Prostate gland (tissue), 2 donors: ENCODE results near the gene SPDYE17. TPM values are rescaled to one million over a fixed set of nuclear protein-coding genes. Genes with fewer than 3 reads are reported as not detected.
"Not testable (repeated sequence)": the region's sequence is repeated elsewhere in the genome, so short reads cannot be mapped to it uniquely, and the experiment has no call there.

ENCODE experiments used
- DNase-seq: peaks from one replicate; pipeline ENCODE4 v3.0.0-alpha.2; 2019; ENCODE audit warnings: low spot score
- H3K27ac ChIP-seq, 2 donors: fragments of 200-600 bp; sonication (generic); 2 replicates each; pipeline ENCODE4 v1.5.1; 2017 to 2019
- H3K27me3 ChIP-seq: fragments of 200-600 bp; sonication (generic); replicated peaks from 2 replicates; pipeline ENCODE4 v1.5.1; 2019; ENCODE audit not compliant: insufficient read depth
- H3K36me3 ChIP-seq, 2 donors: fragments of 200-600 bp; sonication (generic); 1 replicate in 1 of 2; 2 replicates in 1 of 2; pipeline versions ENCODE4 v1.5.1 to v1.8.1; 2017 to 2019
- H3K4me1 ChIP-seq: fragments of 200-600 bp; sonication (generic); replicated peaks from 2 replicates; pipeline ENCODE4 v1.5.1; 2019
- H3K4me3 ChIP-seq, 2 donors: fragments of 200-600 bp; sonication (generic); 2 replicates each; pipeline ENCODE4 v1.5.1; 2017 to 2019
- H3K9me3 ChIP-seq: fragments of 200-600 bp; sonication (generic); 2 replicates; pipeline ENCODE4 v1.5.1; 2017
- CTCF ChIP-seq, 4 experiments: fragments of 200-600 bp in 2 of 4; fragments of 450-650 bp in 2 of 4; sonication (generic) in 2 of 4; IDR thresholded peaks; 1 replicate in 3 of 4; 2 replicates in 1 of 4; pipeline ENCODE4 v1.5.1; 2016 to 2019; ENCODE audit warnings: antibody characterized with exemption in 4 of 4, mild to moderate bottlenecking in 2 of 4, moderate library complexity in 2 of 4
- POLR2A ChIP-seq: fragments of 450-650 bp; IDR thresholded peaks from one replicate; pipeline ENCODE4 v1.6.1; 2016; ENCODE audit warnings: antibody characterized with exemption, mild to moderate bottlenecking
- POLR2AphosphoS5 ChIP-seq: sonication (generic); formaldehyde crosslinking; IDR thresholded peaks from one replicate; pipeline ENCODE4 v1.6.1; 2017; ENCODE audit warnings: antibody characterized with exemption
- WGBS: methylation state at CpG from one replicate; pipeline ENCODE4 v1.1.5; 2018; 5-methylcytosine and 5-hydroxymethylcytosine counted together
- intact Hi-C: fragments of 100-400 bp; cut with DNase I; formaldehyde crosslinking; loops from one replicate; pipeline ENCODE4 v1.14.2; 2022
- total RNA-seq, 2 donors: library from RNA; depleted of rRNA; stranded (reverse); fragments of >200 nt; gene quantifications; one replicate each; pipeline ENCODE4 v1.1.0, GENCODE V29; 2016

SPDYE17 gene
- total RNA-seq, 2 donors from 2014 or later, result not detected

DNA sequence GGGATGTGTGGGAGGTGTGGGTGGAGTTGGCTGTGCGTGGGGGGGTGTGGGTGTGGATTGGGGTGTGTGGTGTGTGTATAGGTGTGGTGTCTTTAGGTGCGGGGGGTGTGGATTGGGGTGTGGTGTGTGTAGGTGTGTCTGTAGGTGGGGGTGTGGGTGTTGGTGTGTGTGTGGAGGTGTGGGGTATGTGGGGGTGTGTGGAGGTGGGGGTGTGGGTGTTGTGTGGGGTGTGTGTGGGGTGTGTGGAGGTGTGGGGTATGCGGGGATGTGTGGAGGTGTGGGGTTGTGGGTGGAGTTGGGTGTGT is 33.9 kb downstream of the SPDYE17 start:
- TF ChIP-seq CTCF (IDR thresholded peaks at IDR 0.05) (no peak), POLR2AphosphoS5 (no peak), POLR2A (no peak)
- no peak for DNase-seq
- intact Hi-C loops, result no loop called here
- Histone ChIP-seq H3K4me1 (no peaks in the 10 kb centered on the region), H3K9me3 (no peaks in the 10 kb centered on the region), H3K27me3 (no peaks in the 10 kb centered on the region), H3K36me3 (no peaks in the 10 kb centered on the region), H3K27ac (no peak overlapping the region), H3K4me3 (no peak overlapping the region)
- 83% methylated on average over 3 of the region's 3 CpGs for WGBS

DNA sequence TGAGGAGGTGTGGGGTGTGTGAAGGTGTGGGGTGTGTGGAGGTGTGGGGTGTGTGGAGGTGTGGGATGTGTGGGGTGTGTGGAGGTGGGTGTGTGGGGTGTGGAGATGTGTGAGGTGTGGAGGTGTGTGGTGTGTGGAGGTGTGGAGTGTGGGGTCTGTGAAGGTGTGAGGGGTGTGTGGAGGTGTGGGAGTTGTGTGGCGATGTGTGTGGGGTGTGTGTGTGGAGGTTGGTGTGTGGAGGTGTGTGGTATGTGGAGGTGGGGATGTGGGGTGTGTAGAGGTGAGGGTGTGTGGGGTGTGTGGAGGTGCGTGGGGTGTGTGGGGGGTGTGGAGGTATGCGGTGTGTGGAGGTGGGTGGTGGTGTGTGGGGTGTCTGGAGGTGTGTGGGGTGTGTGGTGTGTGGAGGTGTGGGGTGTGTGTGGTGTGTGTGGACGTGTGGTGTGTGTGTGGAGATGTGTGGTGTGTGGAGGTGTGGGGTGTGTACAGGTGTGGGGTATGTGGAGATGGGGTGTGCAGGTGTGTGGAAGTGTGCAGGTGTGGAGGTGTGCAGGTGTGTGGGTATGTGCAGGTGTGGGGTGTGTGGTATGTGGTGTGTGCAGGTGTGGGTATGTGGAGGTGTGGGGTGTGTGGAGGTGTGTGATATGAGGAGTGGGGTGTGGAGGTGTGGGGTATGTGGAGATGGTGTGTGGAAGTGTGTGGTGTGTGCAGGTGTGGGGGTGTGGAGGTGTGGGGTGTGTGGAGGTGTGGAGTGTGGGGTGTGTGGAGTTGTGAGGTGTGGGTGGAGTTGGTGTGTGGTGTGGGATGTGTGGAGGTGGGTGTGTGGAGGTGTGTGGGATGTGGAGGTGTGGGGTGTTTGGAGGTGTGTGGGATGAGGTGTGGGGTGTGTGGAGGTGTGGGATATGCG is 34.5 kb downstream of the SPDYE17 start:
- Histone ChIP-seq H3K27ac (no peak overlapping the region), H3K36me3 (no peaks in the 10 kb centered on the region), H3K4me1 (no peaks in the 10 kb centered on the region), H3K27me3 (no peaks in the 10 kb centered on the region), H3K4me3 (no peak overlapping the region), H3K9me3 (no peaks in the 10 kb centered on the region)
- DNase-seq, result no peak
- WGBS, result 81% methylated on average over 5 of the region's 5 CpGs
- intact Hi-C loops, result no loop called here
- TF ChIP-seq POLR2A (no peak), POLR2AphosphoS5 (no peak), CTCF (IDR thresholded peaks at IDR 0.05) (no peak)

DNA sequence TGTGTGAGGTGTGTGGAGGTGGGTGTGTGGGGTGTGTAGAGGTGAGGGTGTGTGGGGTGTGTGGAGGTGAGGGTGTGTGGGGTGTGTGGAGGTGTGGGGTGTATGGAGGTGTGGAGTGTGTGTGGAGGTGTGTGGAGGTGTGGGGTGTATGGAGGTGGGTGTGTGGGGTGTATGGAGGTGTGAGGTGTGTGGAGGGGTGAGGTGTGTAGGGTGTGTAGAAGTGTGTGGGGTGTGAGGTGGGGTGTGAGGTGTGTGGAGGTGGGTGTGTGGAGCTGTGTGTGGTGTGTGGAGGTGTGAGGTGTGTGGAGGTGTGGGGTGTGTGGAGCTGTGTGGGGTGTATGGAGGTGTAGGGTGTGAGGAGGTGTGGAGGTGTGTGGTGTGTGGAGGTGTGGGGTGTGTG is 35.2 kb downstream of the SPDYE17 start:
- DNase-seq, H3K27me3 ChIP-seq, H3K9me3 ChIP-seq, H3K4me3 ChIP-seq, intact Hi-C loops, H3K27ac ChIP-seq, H3K4me1 ChIP-seq, H3K36me3 ChIP-seq: not testable (repeated sequence)

- H3K27me3 ChIP-seq, H3K4me3 ChIP-seq, H3K36me3 ChIP-seq, H3K9me3 ChIP-seq, H3K27ac ChIP-seq, DNase-seq, H3K4me1 ChIP-seq, intact Hi-C loops: not testable (repeated sequence)
- 80% methylated on average over 2 of the region's 13 CpGs for WGBS
These were observed 37.9 kb downstream of the SPDYE17 start for GRCh38 chr7:76994286-76994685.

- H3K36me3 ChIP-seq, H3K27me3 ChIP-seq, H3K4me1 ChIP-seq, DNase-seq, H3K27ac ChIP-seq, H3K9me3 ChIP-seq, H3K4me3 ChIP-seq, intact Hi-C loops: not testable (repeated sequence)
- WGBS, result 89% methylated on average over 18 of the region's 19 CpGs
These were observed 38.3 kb downstream of the SPDYE17 start for GRCh38 chr7:76993831-76994230.

DNA sequence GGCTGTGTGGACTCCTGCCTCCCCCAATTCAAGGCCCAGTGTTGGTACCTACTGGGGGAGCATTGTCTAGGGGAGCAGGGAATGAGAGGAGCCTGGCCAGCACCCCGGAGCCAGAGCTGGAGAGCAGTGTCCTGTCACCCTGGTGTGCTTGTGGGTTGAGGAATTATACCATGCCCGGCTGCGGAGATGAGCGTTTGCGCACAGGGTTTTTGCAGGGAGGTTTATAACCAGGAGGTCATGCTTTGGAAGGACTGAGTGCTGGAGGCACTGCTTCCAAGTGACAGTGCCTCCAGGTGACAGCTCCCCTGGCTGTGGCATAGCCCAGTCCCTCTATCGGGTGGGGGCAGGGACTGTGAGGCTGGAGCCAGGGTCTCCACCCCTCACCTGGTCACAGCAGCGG is 39.3 kb downstream of the SPDYE17 start:
- H3K27me3 ChIP-seq, H3K4me1 ChIP-seq, intact Hi-C loops, H3K36me3 ChIP-seq, H3K9me3 ChIP-seq, H3K27ac ChIP-seq, DNase-seq, H3K4me3 ChIP-seq: not testable (repeated sequence)
- WGBS, result 100% methylated on average over 2 of the region's 7 CpGs

DNA sequence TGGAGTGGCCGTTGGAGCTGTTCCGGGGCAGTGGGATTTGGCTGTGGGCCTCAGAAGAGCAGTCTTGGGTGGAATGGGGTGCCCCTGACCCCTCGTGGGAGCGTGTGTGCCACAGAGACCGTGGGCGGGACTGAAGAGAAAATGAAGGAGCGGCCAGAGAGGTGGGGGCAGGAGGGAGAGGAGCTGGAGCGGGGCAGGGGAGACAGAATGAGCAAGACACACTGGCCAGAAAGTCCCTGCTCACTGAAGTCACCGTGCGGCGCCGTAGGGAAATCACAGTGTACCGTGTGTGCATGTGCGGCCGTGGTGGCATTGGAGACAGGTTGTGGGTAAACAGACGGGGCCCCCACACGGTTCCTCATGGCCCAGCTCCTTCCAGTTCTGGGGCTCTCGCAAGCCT is 40.0 kb downstream of the SPDYE17 start:
- H3K4me3 ChIP-seq, H3K27me3 ChIP-seq, DNase-seq, H3K4me1 ChIP-seq, H3K27ac ChIP-seq, H3K9me3 ChIP-seq, H3K36me3 ChIP-seq, intact Hi-C loops: not testable (repeated sequence)
- 80% methylated on average over 4 of the region's 18 CpGs for WGBS

DNA sequence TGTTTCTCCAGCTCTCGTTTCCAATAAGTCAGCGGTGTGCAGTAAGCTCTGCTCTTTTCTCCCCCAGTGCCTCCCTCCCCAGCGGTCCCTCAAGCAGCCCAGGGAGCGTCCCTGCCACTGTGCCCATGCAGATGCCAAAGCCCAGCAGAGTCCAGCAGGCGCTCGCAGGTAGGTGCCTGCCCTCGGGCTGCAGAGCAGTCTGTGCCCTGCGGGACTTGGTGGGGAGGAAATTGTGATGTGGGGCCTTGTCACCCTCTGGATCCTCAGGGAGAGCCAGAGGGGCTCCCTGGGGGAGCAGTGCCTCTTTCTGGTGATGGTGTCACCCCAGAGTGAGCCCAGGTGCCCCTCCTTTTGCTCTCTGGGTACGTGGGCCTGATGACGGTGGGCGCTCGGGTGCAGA is 42.0 kb downstream of the SPDYE17 start:
- no CpG with 5 or more reads among the region's 12 CpGs for WGBS
- intact Hi-C loops, H3K27ac ChIP-seq, H3K4me1 ChIP-seq, H3K36me3 ChIP-seq, H3K27me3 ChIP-seq, H3K9me3 ChIP-seq, H3K4me3 ChIP-seq, DNase-seq: not testable (repeated sequence)

GRCh38 chr7:76985924-76986717 is 46.0 kb downstream of the SPDYE17 start:
- H3K4me1 ChIP-seq, H3K4me3 ChIP-seq, H3K27me3 ChIP-seq, intact Hi-C loops, H3K27ac ChIP-seq, H3K9me3 ChIP-seq, DNase-seq, H3K36me3 ChIP-seq: not testable (repeated sequence)
- 86% methylated on average over 2 of the region's 16 CpGs for WGBS

DNA sequence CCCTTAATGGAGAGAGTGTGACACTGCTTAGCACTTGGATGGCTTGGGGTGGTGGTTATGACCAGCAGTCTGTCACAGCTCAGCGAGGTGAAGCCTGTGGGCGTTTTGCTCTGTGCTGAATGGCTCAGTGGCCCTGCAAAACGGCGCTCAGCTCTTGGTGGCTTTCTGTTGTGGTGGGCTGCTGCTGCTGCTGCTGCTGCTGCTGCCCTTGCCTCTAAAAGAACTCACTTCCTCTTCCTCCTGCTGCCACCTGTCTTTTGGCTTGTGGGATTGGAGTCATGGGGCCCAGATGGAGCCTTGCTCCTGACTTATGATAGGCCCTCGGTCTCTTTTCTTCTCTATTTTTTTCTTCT is 47.4 kb downstream of the SPDYE17 start:
- H3K4me3 ChIP-seq, H3K4me1 ChIP-seq, intact Hi-C loops, H3K36me3 ChIP-seq, H3K27me3 ChIP-seq, H3K9me3 ChIP-seq, H3K27ac ChIP-seq, DNase-seq: not testable (repeated sequence)
- WGBS, result no CpG with 5 or more reads among the region's 5 CpGs
